NCI-H748 treated with DMSO at 0.1 percent for 48 hours (cell line): ENCODE results near the gene CXCR1.
"Not testable (repeated sequence)": the region's sequence is repeated elsewhere in the genome, so short reads cannot be mapped to it uniquely, and the experiment has no call there.

Experiments used
- DNase-seq: peaks from one replicate; lab custom pipeline; 2025; lab: John Stamatoyannopoulos, UW

Gene CXCR1

DNA sequence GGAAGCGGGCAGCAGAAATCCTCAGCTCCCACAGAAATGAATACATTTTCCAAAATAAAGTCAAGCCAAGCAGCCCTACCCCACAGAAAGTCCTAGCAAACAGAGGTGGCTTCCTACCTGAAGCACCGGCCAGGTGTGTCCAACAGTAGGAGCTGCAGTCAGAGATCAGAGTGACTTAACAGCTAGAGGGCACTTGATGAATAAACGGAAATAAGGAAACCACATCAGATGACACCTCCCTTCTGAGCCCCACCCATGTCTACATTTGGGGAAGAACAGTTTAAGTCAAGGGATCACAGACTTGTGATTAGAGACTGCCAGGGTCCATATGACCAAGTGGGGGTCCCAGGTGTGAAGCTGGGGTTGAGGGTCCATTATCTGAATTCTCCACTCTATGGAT, at the start of gene CXCR1:
CXCR1 (minus strand) TSS at position 172 of the 400 bp plus-strand sequence. CDS start 1,751 bp downstream, outside the sequence.
- no peak for DNase-seq

DNA sequence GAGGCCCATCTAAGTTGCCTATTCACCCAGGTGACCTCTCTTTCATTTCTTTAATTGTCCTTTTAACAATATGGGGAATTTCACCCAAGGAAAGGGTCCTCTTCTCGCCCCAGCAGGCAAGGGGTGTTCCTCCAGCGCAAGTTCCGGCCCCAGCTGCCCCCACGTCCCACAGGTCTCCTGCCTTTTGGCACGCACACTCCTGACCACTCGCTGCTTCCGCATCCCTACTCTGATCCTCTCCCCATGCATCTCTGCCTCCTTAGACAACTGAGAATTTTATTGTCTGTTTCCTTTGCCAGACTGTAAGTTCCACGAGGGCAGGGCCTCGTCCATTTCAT, 49.5 kb upstream of the CXCR1 start:
- DNase-seq, result no peak

DNA sequence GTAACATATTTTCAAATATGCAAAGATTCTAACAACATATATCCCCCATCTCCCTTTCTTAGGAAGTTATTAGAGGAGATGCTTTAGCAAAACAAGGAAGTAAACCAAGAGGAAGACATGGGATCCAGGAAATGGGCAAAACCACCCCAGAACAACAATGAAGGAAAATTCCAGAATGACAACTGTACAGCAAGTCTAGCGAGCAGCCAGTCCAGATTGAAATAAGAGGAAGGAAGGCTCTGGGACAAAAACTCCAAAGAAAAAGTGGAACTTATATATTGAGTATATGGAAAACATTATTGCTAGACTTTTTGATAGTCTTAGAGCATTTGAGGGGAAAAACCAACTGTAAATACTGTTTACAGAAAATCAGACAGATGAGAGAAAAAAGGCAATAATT, 47.4 kb upstream of the CXCR1 start:
- DNase-seq, result no peak

DNA sequence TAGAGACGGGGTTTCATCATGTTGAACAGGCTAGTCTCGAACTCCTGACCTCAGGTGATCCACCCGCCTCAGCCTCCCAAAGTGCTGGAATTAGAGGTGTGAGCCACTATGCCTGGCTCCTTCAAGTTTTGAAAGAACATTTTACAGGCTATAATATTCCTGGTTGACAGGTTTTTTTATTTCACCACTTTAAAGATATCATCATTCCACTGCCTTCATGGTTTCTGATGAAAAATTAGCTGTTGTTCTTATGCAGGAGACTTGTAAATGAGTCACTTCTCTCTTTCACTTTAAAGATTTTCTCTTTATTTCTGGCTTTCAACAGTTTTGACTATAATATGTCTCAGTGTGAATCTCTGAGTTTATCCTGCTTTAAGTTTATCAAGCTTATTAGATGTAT, 42.3 kb upstream of the CXCR1 start:
- no peak for DNase-seq

DNA sequence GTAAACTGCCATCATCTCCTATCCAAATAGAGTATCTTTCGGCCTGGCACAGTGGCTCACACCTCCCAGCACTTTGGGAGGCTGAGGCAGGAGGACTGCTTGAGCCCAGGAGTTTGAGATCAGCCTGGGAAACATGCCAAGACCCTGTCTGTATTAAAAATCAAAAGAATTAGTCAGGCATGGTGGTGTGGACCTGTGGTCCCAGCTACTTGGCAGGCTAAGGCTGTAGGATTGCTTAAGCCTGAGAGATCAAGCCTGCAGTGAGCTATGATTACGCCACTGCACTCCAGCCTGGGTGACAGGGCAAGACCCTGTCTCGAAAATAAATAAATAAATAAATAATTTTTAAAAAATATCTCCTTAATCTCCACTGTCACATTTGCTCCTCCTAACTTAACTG, 35.5 kb upstream of the CXCR1 start:
- no peak for DNase-seq

DNA sequence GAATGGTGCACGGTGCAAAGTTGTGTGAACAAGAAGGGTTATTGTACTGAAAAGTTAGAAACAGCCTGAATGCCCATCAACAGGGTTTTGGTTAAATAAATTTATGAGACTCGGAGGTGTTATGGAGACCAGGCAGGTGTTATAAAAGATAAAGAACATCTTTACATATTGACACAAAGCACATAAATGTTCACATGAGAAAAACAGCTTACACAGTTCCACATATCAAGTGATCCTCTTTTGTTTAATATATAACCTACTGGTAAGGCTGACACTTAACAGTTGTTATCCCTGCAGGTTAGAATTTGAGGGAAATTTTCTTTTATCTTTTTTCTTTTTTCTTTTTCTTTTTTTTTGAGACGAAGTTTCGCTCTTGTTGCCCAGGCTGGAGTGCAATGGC, 30.2 kb upstream of the CXCR1 start:
- DNase-seq, result no peak

DNA sequence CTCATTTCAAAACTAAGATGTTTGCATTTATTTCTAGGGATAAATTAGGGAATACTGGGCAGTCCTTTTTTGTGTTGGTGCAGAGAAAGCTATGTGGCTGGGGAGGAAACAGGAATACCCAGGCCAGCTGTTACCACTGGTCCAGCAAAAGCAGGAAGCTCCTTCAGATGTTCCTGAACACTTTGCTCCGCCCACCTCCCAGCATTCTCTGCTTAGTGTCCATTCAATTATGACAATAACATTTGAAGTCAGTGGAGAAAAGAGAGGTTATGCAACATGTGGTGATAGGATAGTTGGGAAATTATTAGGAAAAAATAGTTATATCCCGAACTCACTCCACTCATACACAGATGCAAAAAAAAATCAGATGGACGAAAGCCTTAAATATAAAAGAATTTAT, 28.1 kb upstream of the CXCR1 start:
- no peak for DNase-seq

DNA sequence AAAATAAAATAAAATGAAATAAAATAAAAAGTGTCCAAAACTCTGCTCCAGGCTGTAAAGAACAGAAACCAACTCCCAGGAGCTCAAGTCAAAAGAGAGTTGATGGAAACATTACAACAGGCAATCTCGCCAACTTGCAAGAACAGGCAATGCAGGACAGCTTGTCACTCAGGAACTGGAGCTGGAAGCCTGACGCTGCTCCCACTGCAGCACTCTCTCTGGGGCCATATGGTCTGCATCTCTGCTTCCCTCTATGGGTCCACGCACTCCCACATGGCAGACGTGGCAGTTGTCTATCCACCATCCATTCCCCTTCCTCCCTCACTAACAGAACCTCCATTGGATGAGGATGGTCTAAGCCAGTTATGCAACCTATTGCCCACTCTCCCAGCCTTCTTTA, 26.9 kb upstream of the CXCR1 start:
- DNase-seq, result no peak

DNA sequence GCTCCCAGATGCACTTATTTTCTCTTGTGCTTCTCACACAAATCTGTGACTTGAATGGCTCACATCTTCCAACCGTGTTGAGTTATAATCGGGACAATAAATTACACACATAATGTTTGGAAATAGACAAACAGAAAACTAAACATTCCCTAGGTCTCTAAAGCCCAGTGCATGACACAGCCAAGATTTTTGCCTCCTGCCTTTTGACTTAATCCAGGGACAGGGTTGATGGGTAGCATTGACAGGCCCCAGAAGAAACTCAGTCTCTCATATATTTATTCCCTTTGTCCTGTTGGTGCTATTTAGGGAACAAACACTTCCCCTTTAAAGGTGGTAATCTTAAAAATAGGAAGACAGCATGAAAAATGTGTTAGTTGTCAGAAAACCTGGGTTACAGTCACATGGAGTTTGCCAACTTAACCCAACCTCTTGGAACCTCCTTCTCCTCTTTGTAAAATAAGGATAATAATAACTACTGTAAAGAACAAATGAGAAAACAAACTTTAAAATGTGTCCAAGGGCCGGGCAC, 26.2 kb upstream of the CXCR1 start:
- no peak for DNase-seq

DNA sequence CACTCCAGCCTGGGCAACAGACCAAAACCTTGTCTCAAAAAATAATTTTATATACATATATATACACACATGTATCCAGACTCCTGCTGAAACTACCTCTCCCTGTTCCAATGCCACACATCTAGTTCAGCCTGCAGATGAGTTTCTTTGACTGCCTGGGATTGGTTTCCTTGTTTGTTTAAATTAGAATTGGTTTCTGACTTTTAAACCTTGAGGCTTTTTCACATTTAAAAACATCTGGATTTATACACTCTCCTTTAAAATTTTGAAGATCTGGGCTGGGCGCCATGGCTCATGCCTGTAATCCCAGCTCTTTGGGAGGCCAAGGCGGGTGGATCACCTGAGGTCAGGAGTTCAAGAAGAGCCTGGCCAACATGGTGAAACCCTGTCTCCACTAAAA, 21.8 kb upstream of the CXCR1 start:
- DNase-seq, result no peak

DNA sequence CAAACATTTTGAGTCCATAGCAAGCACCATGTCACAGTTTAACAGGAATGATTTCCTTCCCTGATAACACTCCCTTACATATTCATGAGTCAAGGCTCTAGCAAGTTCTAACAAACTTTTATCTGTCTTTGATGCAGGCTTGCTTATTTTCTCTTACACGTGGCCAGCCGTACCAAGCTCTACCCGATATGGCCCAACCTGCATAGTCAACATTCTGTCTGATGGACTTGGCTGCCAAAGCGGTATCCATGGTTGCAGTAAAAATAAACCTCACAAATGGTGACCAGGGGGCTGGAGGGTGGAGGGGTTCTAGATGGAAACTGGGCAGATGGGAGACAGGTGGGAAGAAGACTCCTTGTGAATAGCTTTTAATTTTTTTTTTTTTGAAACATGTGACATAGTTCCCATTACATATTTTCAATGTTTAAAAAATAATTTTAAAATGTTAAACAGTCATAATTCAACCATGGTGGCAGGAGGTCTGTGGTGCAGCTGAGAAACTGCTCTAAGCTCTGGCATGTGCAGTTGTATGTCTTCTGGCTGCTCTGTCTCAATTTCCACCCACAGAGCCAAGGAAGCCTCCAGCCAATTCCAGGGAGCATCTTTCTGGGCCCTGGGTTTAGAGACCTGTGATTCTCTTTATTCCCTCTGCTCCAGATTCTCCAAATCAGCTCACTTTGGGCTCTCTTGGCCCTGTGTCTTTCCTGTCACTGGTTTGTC, 20.7 kb upstream of the CXCR1 start:
- no peak for DNase-seq

DNA sequence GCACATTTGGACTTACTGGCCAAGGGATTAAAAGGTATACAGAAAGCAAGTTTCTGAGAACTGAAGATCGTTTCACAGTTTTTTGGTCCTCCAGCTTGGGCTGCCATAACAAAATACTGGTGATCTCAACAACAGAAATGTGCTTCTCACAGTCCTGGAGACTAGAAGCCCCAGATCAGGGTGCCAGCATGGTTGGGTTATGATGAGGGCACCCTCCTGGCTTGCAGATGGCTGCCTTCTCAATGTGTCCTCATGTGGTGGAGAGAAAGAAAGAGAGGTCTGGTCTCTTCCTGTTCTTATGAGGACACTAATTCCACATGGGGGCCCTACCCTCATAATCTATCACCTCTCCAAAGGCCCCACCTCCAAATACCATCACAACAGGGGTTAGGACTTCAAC, 20.1 kb upstream of the CXCR1 start:
- no peak for DNase-seq

DNA sequence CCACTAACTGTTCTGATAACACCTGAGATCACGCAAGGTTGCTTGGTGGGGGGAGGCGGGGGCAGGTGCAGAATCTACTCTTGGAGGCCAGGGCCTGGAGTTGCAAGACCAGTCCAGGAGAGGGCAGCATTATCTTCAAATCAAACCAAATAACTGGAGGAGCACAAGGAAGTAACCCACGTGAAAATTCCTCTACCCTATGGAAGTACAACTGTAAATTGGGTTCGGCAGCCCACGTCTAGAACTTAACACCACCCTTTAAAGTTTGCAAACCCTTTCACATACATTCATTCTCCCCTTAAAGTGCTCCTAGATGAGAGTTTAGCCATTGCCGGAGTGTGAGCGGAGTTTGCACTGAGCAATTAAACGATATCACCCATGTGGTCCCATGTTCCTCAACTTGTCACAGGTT, 19.6 kb upstream of the CXCR1 start:
- peak; percentile 28 for DNase-seq

DNA sequence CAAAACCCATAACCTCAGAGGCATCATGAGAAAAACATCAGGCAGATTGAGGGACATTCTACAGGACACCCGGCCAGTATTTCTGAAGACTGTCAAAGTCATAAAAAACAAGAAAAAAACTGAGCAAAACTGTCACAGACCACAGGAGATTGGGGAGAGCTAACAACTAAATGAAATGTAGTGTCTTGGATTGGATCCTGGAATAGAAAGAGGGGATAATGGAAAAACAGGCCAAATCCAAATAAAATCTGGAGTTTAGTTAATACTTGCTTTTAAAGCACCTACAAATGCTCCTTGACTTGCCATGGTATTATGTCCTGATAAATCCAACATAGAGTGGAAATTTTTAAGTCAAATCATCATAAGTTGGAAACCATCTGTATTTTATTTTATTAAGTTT, 17.6 kb upstream of the CXCR1 start:
- DNase-seq, result no peak

DNA sequence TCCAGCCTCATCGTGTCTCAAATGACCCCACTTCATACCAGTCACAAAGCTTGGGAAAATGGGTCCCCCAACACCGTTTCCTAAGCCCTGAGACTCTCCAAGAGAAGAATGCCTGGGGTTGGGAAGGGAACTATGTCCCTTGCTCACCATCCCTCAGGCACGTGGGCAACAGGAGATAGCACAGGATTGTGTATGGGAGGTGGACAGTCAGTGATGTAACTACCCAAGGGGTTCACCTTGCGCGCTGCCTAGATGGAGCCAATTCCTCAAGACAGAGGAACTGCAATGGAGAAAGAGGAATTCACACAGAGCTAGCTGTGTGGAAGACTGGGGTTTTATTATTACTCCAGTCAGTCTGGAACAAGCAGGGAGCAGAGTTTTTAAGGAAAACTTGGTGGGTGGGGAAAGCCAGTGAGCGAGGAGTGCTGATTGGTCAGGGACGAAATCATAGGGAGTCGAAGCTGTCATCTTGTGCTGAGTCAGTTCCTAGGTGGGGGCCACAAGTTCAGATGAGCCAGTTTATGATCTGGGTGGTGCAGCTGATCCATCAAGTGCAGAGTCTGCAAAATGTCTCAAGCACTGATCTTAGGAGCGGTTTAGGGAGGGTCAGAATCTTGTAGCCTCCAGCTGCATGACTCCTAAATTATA, 13.8 kb upstream of the CXCR1 start:
- no peak for DNase-seq

DNA sequence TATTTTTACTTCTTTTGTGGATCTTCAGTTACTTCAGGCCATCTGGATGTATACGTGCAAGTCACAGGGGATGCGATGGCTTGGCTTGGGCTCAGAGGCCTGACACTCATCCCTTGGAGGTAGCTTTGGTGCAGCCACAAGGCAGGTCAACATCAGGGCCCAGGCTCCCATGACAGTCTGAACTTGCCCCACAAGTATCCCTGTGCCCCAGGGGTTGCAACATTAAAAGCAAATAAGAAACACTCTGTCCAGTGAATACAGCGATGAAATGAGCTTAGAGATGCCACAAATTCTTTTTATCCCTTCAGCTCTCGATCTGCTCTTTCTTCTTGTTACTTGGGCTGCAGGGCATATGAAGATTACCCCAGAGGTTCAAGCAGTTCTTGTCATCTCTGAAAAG, 13.0 kb upstream of the CXCR1 start:
- DNase-seq, result no peak

DNA sequence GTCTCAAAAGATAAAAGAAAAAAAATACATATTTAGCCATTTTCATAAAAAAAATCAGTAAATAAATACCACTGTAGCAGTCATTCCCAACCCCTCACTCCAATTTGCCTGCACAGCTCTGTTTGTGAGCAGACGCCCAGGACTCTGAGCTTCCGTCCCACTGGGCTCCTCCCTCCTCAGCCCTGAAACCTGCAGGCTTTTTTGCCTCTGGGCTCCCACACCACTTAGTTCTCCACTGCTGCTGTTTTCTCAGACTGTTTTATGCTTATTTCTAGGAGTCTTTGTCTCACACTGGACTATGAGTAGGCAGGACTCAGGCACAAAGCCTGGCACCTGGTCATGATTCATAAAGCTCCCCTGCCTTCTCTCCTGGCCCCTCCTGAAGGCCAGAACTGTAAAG, 6.1 kb upstream of the CXCR1 start:
- DNase-seq, result no peak

DNA sequence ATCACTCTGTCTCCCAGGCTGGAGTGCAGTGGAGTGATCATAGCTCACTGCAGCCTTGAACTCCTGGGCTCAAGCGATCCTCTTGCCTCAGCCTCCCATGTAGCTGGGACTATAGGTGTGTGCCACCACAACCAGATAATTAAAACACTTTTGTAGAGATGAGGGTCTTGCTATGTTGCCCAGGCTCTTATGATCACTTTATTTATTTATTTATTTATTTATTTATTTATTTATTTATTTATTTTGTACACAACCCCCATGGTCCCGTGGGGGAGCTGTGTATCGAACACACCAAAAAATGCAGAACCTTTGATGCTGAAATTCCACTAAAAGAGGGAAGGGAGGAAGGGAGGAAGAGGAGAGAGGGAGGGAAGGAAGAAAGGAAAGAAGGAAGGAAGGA, 5.0 kb upstream of the CXCR1 start:
- DNase-seq, result not testable (repeated sequence)

DNA sequence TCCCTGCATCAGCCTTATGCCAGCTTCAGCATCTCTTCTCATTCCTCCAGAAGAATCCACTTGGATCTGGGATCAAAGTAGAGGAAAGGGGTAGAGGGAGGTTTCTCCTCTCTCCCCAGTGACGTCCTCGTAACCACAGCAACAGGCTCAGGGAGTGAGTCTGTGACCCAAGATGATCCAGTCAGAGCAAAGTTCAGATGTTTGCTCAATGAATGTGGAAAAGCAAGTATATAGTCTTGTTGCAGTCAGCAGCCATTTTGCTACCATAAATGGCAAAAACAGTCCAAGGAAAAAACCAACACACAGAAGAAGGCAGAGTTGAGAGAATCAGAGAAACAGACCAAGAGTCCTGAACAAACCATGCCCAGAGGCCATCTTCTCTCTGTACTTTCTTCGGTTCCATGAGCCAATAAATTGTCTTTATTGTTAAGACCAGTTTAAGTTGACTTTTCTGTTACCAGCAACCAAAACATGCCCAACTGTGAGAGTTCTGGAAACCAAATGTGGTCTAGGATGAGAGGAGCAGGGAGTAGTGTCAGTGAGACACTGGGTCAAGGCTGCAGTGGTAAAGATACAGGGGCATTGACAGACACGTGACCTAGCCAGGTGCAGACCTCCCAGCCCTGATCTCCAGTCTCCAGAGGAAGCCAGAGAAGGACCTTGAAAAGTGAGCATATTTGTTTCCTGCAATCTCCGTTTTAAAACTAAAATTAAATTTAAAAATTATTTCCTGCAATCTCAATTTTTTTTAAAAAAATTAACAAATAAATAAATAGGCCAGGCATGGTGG, 3.2 kb upstream of the CXCR1 start:
- no peak for DNase-seq

DNA sequence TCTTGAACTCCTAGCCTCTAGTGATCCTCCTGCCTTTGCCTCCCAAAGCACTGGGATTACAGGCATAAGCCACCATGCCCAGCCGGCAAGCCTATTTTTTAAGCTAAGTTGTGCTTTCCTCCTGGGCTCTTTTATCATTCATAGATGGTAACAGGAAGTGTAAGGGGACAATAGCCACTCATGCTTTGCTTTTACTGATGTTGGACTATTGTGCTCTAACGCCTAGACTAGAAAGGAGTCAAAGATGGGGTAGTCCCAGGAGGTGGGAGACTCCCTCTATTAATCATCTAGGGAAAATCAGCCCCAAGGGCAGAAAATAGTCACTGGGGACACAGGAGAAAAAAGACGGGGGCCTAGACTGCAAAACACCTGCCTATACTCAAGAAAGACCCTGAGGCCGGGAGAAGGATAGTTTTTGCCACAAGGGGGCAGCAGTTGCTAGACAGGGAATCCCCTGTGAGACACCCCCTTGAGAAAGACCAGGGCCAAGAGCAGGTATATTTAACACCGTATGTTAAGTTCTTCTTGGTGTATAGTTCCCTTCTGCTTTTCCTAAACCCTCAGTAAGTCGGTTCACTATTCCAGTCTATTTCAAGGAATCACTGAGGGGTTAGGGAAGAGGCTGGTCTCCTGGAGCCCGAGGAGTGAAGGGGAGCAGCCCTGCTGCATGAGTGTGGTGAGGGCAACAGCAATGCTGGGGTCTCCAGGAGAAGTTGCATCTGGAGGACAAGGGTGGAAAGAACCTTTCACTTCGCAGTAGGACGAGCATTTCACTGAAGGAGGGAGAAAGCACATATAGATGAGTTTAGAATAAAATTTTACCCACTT, 2.1 kb upstream of the CXCR1 start:
- DNase-seq, result peak; percentile 13

DNA sequence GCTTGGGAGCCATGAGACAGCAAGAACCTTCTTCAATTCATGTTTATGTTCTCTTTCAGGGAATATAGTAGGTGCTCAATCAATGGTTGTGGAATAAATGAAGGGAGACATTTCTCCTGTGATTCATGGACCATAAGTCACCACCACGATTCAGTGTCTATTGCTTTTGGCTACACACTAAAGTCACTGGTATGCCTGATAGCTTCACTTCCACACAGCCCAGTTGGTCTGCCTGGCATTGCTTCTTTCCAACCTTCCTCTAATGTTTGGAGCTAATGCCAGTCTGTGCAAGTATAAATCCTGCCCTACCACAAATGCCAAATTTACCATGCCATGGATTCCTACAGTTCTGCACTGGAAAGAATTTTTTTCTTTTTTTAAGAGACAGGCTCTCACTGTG, 1.3 kb upstream of the CXCR1 start:
- no peak for DNase-seq

DNA sequence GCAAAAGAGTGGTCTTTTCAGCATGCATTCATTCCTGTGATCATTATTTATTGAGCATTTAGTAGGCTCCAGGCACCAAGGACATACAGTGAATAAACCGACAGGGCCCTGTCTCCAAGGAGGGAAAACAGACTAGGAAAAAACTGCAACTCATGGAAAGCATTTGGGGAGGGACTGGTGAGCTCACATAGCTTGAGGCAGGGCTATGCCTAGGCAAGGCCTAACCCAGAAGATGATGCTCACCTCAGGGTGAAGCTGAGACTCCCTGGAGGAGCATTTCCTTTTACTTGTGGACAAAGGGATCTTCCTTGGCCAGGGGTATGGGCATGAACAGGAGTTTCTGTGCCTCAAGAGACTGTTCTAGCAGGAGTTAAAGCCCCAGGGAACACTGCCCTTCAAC, 3.9 kb downstream of the CXCR1 start:
- no peak for DNase-seq
